Measurements from ENCODE around the gene NINJ2. TPM values are rescaled to one million over a fixed set of nuclear protein-coding genes. Genes with fewer than 3 reads are reported as not detected.

The NINJ2 gene
- total RNA-seq, 1 experiment from 2014 or later: 3.1 TPM

GRCh38 chr12:561908-562593 is 101.2 kb downstream of the NINJ2 start:
- no peak for DNase-seq

GRCh38 chr12:561391-561705 is 101.9 kb downstream of the NINJ2 start:
- Histone ChIP-seq H3K36me3 (no peaks in the 10 kb centered on the region), H3K27me3 (0 out of 2 replicates have a peak, but pooled peaks cover 4% of the 10 kb centered on the region), H3K4me3 (no peak overlapping the region), H3K9me3 (no peaks in the 10 kb centered on the region)
- no peak for DNase-seq

More at GRCh38 chr12:561908-562593, 101.2 kb downstream of the NINJ2 start:
- Histone ChIP-seq H3K36me3 (no peaks in the 10 kb centered on the region), H3K27me3 (0 out of 2 replicates have a peak, but pooled peaks cover 4% of the 10 kb centered on the region), H3K4me3 (no peak overlapping the region), H3K9me3 (no peaks in the 10 kb centered on the region)

- no peak for DNase-seq
- H3K27me3 ChIP-seq: 0 out of 2 replicates have a peak, but pooled peaks cover 4% of the 10 kb centered on the region
- H3K4me3 ChIP-seq: no peak overlapping the region
- H3K36me3 ChIP-seq: no peaks in the 10 kb centered on the region
- H3K9me3 ChIP-seq: no peaks in the 10 kb centered on the region
Measured at GRCh38 chr12:560691-561390, 102.4 kb downstream of the NINJ2 start.

- no peak for DNase-seq
- Histone ChIP-seq H3K4me3 (no peak overlapping the region), H3K27me3 (0 out of 2 replicates have a peak, but pooled peaks cover 4% of the 10 kb centered on the region), H3K36me3 (no peaks in the 10 kb centered on the region), H3K9me3 (no peaks in the 10 kb centered on the region)
Measured at GRCh38 chr12:559906-560455, 103.3 kb downstream of the NINJ2 start.

- no peak for DNase-seq
- 0 out of 2 replicates have a peak, but pooled peaks cover 4% of the 10 kb centered on the region for H3K27me3 ChIP-seq
- no peak overlapping the region for H3K4me3 ChIP-seq
- H3K9me3 ChIP-seq: no peaks in the 10 kb centered on the region
- no peaks in the 10 kb centered on the region for H3K36me3 ChIP-seq
Measured at GRCh38 chr12:559208-559905, 103.9 kb downstream of the NINJ2 start.

GRCh38 chr12:558580-558979 is 104.7 kb downstream of the NINJ2 start:
- DNase-seq: no peak
- Histone ChIP-seq H3K9me3 (no peaks in the 10 kb centered on the region), H3K36me3 (no peaks in the 10 kb centered on the region), H3K27me3 (0 out of 2 replicates have a peak, but pooled peaks cover 4% of the 10 kb centered on the region), H3K4me3 (no peak overlapping the region)

- H3K27me3 ChIP-seq: 0 out of 2 replicates have a peak, but pooled peaks cover 4% of the 10 kb centered on the region
Measured at GRCh38 chr12:556498-556897, 106.7 kb downstream of the NINJ2 start.

GRCh38 chr12:554001-554285 is 109.3 kb downstream of the NINJ2 start:
- H3K4me3 ChIP-seq: no peak overlapping the region
- H3K27me3 ChIP-seq: peaks cover 4% of the 10 kb centered on the region; the same call in 1 of the 2 replicates
- no peaks in the 10 kb centered on the region for H3K9me3 ChIP-seq
- no peak for DNase-seq
- no peaks in the 10 kb centered on the region for H3K36me3 ChIP-seq

More at GRCh38 chr12:556498-556897, 106.7 kb downstream of the NINJ2 start:
- DNase-seq: no peak
- no peaks in the 10 kb centered on the region for H3K36me3 ChIP-seq
- no peak overlapping the region for H3K4me3 ChIP-seq
- no peaks in the 10 kb centered on the region for H3K9me3 ChIP-seq

GRCh38 chr12:553216-554000 is 109.8 kb downstream of the NINJ2 start:
- H3K27me3 ChIP-seq: peaks cover 3% of the 10 kb centered on the region; the same call in 1 of the 2 replicates

GRCh38 chr12:552466-552865 is 110.8 kb downstream of the NINJ2 start:
- no peak overlapping the region for H3K4me3 ChIP-seq
- H3K27me3 ChIP-seq: peaks cover 4% of the 10 kb centered on the region; the same call in 1 of the 2 replicates
- H3K9me3 ChIP-seq: no peaks in the 10 kb centered on the region
- H3K36me3 ChIP-seq: no peaks in the 10 kb centered on the region
- DNase-seq: no peak

More at GRCh38 chr12:553216-554000, 109.8 kb downstream of the NINJ2 start:
- Histone ChIP-seq H3K36me3 (no peaks in the 10 kb centered on the region), H3K4me3 (no peak overlapping the region), H3K9me3 (no peaks in the 10 kb centered on the region)
- DNase-seq: no peak

GRCh38 chr12:550473-551260 is 112.6 kb downstream of the NINJ2 start:
- Histone ChIP-seq H3K9me3 (no peaks in the 10 kb centered on the region), H3K4me3 (no peak overlapping the region), H3K36me3 (no peaks in the 10 kb centered on the region), H3K27me3 (peaks cover 7% of the 10 kb centered on the region; the same call in 1 of the 2 replicates)
- DNase-seq: no peak

- DNase-seq: no peak
- no peak overlapping the region for H3K4me3 ChIP-seq
Measured at GRCh38 chr12:549476-550082, 113.7 kb downstream of the NINJ2 start.

GRCh38 chr12:547883-548470 is 115.3 kb downstream of the NINJ2 start:
- no peaks in the 10 kb centered on the region for H3K36me3 ChIP-seq
- H3K9me3 ChIP-seq: no peaks in the 10 kb centered on the region
- no peak overlapping the region for H3K4me3 ChIP-seq
- peaks cover 9% of the 10 kb centered on the region; the same call in 1 of the 2 replicates for H3K27me3 ChIP-seq
- DNase-seq: no peak

More at GRCh38 chr12:549476-550082, 113.7 kb downstream of the NINJ2 start:
- H3K36me3 ChIP-seq: no peaks in the 10 kb centered on the region
- H3K9me3 ChIP-seq: no peaks in the 10 kb centered on the region
- H3K27me3 ChIP-seq: peaks cover 9% of the 10 kb centered on the region; the same call in 1 of the 2 replicates

- H3K27me3 ChIP-seq: peaks cover 9% of the 10 kb centered on the region; the same call in 1 of the 2 replicates
- H3K9me3 ChIP-seq: no peaks in the 10 kb centered on the region
- peak; percentile 62 for DNase-seq
- no peak overlapping the region for H3K4me3 ChIP-seq
- no peaks in the 10 kb centered on the region for H3K36me3 ChIP-seq
Measured at GRCh38 chr12:546920-547845, 116.1 kb downstream of the NINJ2 start.
